ENCODE data around the gene ADAMTS8.
A peak's percentile ranks its signal among the peaks of the same experiment; 100 is the strongest.

The ADAMTS8 gene

DNA sequence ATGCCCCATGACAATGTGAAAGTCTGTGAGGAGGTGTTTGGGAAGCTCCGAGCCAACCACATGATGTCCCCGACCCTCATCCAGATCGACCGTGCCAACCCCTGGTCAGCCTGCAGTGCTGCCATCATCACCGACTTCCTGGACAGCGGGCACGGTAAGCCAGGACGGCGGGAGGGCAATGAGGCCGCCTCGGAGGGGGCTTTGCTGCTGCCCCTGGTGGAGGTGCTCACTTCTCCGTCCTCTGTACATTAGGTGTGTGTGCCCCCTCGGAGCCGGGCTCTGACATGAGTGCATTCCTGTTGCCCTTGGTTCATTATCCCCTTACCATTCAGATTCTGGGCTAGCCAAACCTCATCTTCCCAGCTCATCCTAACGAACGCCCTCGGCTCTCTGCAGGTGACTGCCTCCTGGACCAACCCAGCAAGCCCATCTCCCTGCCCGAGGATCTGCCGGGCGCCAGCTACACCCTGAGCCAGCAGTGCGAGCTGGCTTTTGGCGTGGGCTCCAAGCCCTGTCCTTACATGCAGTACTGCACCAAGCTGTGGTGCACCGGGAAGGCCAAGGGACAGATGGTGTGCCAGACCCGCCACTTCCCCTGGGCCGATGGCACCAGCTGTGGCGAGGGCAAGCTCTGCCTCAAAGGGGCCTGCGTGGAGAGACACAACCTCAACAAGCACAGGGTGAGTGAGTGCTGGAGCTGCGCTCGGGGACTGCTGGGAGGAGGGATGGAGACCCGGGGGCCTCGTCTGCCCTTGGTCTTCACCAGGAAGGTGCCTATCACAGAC lies 33.9 kb upstream of the ADAMTS8 start:
- DNase-seq: no peak

DNA sequence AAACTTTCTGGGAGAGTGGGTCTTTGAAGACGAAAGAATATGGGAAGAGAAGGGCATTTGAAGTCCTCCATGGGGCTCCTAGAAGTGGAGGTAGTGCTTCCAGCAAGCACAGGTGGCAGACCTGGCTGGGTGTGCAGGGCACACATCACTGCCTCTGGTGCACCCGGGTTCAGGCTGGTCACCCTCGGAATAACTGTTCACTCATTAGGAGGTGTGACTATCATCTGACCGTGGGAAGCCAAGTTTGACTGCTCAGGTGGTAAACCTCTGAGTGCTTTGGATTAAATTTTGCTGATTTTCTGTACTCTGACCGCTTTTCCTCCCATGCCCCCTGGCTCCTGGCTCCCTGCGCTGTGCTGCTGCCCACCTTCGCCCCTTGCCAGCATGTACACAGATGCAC lies 31.1 kb upstream of the ADAMTS8 start:
- DNase-seq: no peak

DNA sequence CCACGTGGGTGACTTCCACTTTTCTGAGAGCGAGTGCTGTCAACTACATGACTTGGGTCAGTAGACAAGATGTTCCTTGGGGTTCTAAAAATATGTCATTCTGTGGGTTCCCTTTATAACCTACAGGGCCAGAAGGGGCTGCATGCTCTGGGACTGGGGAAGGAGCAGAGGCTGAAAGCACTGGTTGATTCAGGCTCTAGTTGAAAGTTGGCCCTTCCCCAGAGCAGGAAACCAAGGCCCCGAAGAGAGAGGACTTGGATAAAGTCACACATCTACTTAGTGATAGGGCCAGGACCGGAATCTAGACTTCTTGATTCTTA lies 30.0 kb upstream of the ADAMTS8 start:
- DNase-seq: no peak

DNA sequence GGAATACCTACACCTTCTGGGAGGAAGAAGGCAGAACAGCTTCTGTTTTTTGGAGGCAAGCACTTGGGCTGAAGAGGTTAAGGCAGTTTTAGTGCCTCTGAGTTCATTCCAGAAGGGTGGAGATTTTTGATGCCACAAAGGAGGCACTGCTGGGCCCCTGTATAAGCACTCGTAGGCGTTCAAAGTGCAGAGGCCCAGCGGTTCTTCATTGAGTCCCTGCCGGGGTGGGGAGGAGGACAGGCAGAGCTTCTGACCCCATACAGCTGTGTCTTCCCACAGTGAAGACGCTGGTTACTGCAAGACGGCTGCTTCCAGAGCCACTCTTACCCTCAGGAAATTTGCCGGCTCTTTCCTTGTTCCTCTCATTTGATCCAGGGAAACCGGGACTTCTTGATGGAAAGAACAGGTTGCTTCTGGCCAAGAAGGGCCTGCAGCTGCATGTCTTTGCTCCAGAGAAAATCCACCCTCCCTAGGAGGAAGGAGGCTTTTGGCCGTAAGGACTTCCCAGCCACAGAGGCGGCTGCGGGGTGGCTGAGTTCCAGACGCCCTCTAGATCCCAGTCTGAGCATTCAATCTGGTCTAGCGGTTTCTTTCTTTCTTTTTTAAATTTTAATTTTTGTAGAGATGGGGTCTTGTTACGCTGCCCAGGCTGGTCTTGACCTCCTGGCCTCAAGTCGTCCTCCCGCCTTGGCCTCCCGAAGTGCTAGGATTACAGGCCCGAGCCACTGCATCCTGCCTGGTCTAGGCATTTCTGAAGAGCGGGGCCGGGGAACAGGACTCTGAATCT lies 29.4 kb upstream of the ADAMTS8 start:
- DNase-seq: no peak

DNA sequence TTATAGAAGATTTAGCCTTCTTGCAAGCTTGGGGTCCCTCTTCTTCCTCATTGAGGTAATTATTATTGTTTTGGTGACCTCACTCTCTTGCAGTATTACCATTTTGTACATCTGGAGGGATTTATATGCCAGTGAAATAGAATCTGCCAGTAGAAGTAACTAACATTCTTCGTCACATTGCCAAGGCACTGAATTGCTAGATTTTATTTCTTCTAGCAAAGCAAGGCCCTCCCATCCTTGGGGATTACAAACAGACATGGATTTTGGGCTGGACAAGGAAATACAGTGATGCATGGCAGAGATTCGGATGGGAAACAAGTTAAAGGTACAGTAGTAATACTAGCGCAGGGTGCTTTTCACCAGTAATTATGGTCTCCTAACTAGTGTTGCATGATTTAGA lies 27.9 kb upstream of the ADAMTS8 start:
- no peak for DNase-seq

DNA sequence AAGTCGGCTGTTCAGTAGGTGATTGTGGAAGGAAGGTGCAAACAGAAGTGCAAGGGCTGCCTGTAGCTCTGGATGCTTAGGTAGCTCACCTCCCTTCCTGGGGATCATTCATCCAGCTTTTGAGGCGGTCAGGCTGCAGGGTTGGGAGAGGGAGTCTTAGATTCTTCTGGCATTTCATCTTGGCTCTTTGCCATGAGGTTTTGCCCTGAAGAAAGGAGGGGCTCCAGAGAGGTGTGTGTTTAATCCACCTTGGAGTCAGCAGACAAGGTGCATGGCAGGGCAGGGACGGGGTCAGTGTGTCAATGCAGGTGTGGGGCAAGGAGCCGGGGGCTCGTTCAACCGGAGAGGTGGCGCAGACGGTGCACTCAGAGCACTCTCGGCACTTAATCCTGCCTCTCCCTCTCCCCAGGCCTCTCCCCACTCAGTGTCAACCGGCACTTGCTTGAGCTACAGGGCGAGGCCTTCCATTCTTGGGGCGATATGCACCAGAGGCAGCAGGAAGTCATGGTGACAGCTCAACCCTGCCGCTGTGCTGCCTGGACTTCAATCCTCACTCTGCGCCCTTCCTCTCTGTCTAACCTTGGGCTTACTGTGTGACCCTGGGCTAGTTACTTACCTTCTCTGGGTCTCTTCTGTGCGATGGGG lies 27.2 kb upstream of the ADAMTS8 start:
- DNase-seq: no peak

DNA sequence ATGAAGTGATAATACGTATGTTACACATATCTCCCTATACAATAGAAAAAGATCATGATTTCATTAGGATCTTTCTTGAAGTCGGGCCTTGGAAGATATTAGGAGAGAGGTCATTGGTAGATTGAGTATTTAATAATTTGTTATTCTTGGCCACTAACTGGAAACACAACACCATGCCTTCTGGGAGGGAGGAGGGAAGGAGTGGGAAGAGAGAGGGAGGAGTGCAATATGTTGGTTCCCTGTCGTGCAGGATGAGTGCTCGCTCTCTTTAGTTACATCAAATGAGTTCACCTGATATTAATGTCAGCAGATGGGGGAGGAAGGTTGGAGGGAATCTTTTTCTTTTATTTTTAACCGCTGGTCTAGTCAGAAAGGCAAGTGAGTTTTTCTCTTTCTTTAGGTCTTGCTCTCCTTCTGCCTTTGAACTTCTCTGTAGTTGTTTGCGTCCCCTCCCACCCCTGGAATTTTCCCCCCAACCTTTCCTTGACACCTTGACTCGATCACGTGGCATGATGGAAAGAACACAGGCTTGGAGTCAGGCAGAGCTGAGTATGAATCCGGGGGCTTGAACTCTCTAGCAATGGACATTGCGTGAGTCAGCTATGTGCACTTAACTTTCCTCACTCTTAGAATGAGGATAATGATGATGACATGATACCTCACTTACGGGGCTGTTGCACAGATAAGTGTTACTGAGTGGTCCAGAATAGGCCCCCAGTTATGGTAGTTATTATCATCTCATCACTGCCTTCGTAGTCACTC lies 26.3 kb upstream of the ADAMTS8 start:
- no peak for DNase-seq

DNA sequence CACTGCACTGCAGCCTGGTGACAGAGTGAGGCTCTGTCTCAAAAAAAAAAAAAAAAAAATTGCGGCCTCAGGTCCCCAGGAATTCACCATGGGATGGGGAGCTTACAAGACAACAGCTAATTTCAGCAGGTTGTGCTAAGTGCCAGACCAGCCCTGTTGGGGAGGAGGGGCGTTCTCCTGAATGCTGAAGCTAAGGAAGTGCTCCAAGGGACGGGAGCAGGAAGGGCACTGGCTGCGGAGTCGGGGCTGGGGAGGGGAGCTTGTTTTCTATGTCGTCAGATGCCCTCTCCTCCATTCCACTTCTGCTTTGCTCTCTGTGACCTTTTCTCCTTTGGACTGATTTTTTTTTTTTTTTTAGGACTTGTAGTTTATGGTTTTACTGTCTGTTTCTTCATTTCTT lies 24.5 kb upstream of the ADAMTS8 start:
- DNase-seq: no peak

DNA sequence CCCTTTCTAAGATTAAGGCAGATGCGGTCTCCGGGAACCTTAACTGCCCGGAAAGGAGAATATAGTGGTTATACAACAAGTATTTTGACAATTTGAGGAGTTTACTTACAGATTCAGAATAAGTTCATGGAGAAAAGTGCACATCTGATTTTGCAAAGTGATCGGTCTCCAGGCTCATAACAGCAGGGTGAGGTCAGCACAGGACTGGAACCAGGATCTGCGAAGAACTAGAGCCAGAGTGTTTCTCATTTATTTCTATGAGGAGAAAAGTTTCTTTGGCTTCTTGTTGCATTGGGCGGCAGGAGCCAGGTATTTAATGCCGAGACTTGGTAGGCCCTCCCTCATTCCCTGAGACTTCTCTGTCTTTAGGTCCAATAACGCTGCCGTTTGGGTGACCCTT lies 23.8 kb upstream of the ADAMTS8 start:
- DNase-seq: no peak

DNA sequence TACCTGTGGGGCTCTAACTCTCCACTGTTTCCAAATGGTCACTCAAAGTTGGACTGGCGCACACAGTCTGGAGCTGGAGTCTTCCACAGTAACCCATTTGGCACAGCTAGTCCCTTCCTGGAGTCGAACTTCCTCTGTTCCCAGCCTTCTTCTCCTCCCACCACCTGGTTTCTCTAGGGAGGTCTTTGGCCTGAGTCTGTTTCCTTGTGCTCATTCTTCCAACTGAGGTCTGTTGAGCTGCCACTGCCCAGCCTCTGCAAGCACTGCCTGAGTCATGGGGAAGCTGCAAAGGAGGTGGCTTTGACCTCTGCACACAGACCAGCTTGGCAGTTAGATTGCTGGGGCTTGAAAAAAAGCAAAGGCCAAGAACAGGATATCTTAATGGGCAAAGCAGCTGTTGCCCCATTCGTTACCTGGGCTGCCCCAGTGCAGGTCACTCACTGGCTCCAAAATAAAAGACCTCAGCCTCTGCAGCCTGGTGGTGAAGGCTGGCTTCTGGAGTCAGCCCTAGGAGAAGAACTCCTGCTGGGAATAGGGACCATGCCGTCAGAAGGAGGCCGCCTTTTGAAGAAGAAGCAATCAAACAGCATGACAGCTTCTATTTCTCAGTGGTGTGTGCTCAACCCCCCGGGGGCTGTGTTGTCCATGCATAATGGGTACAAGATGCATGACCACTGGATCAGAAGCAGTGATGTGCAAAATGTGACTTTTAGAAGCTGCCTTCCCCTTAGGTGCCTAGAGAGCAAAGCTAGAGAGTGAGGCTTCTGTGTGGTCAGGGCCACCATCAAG lies 23.0 kb upstream of the ADAMTS8 start:
- no peak for DNase-seq

DNA sequence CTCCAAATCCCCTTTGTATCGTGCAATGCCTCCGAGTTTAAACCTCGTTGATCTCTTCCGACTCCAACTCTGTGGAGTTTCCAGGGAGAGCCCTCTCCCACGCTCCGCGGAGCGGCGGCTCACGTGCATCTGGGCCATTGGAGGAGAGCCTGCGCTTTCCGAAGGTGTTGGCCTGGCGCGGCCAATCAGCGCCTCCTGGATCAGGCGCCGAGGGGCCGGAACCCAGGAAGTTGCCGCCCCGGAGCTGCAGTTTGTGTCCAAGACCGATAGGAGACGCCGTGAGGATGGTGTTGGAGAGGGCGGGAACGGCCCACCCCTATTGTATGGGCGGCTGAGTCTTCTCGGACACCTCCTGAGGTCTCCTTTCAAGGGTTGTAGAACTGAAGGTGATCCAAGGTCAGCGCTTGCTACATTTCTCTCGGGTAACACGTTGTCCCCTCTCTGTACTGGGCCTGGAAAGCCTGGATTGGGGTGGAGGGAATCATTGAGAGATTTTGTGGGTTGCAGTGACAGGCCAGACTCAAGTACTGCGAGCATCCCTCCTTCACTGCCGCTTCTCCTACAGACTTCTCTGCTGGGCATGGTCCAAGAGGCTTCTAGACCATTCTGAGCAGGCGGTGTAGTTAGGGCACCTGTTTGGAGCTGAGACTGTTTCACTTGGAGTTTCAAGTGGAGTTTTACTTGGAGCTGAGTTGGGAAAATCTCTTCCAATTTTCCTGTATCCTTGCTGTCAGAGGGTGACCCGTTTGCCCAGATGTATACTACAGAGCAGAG lies 21.8 kb upstream of the ADAMTS8 start:
- no peak for DNase-seq

DNA sequence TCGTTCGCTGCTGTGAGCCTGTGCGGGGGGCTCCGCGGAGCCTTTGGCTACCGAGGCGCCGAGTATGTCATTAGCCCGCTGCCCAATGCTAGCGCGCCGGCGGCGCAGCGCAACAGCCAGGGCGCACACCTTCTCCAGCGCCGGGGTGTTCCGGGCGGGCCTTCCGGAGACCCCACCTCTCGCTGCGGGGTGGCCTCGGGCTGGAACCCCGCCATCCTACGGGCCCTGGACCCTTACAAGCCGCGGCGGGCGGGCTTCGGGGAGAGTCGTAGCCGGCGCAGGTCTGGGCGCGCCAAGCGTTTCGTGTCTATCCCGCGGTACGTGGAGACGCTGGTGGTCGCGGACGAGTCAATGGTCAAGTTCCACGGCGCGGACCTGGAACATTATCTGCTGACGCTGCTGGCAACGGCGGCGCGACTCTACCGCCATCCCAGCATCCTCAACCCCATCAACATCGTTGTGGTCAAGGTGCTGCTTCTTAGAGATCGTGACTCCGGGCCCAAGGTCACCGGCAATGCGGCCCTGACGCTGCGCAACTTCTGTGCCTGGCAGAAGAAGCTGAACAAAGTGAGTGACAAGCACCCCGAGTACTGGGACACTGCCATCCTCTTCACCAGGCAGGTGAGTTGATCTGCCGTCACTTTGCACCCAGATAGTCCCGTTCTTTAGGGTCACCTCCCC lies 21.0 kb upstream of the ADAMTS8 start:
- no peak for DNase-seq

DNA sequence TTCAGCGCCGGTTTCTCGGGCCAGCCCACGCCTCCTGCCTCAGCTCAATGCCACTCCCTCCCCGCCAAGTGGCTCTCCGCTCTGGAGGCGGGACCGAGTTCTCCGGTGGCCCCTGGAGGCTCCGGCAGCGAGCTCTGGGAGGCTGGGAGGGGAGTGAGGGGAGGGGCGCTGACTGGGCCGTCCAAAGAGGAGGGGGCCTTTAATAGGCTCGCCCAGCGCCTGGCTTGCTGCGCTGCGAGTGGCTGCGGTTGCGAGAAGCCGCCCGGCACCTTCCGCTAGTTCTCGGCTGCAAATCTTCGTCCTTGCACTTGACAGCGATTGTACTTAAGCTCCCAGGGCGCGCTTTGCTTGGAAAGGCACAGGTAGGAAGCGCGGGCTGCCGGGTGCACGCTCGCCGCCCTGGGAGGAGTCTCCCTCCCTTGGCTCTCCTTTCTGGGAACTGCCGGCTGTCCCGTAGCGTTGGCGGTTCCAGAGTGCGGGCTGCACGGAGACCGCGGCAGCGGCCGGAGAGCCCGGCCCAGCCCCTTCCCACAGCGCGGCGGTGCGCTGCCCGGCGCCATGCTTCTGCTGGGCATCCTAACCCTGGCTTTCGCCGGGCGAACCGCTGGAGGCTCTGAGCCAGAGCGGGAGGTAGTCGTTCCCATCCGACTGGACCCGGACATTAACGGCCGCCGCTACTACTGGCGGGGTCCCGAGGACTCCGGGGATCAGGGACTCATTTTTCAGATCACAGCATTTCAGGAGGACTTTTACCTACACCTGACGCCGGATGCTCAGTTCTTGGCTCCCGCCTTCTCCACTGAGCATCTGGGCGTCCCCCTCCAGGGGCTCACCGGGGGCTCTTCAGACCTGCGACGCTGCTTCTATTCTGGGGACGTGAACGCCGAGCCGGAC lies 20.3 kb upstream of the ADAMTS8 start, which contains the start of gene ADAMTS15:
Gene ADAMTS15 (plus strand): TSS at position 230 of the 894 bp plus-strand sequence. CDS start 329 bp downstream, at position 559.
- no peak for DNase-seq

DNA sequence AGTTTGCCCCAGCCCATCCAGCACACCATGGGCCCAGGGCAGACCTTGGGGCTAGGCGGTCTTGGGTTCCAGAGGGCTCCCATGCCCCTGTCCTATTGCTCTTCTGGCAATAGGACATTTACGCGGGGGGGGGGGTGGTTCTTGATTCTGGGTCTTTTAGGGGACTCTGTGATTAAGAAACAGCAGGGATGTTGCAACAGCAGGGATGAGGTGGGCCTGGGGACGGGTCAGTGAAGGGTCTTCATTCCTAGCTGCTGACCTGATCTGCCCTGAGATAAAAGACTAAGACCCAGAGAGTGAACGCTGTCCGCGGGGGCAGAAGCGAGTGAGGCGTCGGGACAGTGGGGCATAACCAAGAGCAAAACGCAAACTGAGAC lies 19.6 kb upstream of the ADAMTS8 start:
- no peak for DNase-seq

DNA sequence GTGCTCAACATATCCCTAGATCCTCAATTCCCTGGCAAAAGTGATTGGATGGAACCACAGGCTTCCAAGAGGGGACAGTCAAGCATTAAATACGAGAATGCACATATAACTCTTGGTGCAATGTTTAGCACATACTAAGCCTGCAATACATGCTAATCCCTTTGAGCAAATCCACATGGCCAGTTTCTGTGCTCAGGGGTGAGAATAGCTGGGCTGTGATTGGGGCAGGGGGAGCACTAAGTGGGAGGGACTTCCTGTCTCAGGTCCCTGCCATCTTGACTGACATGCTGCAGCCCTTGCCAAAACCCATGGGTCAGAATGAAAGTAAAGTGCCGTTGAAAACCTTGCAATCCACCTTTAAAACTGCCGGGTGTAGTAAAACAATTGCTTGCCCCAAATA lies 17.4 kb upstream of the ADAMTS8 start:
- no peak for DNase-seq

DNA sequence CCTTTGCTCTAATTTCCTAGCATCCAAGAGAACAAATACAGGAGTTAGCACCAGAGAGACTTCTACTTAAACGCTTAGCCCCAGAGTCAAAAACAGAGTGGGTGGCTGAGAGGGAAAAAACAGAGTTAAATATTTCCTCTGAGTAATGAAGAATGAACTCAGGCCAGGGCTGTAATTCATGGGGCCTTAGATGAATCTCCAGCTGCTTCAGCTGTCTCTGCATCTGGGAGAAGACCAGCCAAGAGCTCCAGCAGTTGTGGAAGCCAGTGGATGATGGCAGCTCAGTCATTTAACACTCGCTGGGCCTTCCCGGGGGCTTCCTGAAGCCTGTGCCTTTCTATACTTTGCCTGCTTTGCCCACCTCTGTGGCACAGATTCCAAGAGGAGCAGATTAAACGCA lies 14.3 kb upstream of the ADAMTS8 start:
- no peak for DNase-seq

DNA sequence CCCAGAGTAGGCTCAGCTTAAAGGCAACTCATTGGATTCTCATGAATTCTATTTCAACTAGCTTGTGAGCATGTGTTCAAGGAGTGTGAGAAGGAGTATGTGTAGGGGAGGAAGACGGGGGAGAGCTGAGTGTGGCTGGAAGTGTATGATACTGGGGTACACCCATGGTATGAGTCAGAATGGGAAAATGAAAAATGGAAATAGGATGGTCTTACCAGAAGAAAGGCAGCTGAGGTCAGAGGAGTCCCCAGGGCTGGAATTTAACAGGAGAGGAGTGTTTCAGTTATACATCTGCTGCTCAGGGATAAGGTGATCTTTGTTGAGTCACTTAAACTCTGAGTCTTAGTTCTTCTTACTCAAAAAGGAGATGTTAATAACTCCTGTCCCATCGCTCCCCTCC lies 13.3 kb upstream of the ADAMTS8 start:
- DNase-seq: no peak

DNA sequence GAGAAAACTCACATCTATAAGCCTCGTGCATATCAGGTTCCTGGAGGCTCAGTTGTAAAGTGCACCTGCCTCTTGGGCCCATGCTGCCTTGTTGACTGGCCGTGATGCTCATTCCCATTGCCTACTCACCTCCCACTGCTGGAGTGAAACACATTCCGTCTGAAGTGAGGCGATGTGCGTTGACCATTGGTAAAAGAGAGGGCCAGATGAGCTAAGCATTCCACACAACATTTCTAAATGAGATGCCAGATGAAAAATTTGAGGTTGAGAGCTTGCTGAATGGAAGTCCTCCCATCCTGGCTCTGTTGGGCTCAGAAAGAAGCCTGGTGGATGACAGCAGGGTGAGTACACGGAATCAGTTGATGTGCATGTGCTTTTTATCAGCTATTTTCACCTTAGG lies 11.5 kb upstream of the ADAMTS8 start:
- DNase-seq: no peak

DNA sequence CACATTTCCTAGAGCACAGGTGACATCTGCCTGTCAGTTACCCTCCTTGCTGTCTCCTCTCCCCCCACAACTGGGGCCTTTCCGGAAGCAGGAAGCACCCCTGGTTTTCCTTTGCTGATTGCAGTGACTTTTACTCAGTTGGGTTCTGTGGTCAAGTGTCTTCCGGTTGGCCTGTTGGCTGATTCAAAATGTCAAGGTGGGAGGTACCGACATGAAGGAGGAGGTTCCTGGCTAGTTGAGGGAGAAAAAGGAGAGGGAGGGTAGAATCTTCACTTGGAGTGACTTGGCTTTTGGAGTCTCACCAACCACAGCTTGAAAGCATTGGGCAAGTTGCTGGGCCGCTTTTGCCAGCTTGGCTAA lies 10.7 kb upstream of the ADAMTS8 start:
- peak; percentile 25 for DNase-seq
